CD4-positive, alpha-beta T cell treated with Interleukin-4 for 4 hours (primary cell): ENCODE data around the gene MXRA8.

Experiments
- DNase-seq: peaks from one replicate; pipeline ENCODE4 v3.0.0-alpha.2; 2020

The MXRA8 gene

DNA sequence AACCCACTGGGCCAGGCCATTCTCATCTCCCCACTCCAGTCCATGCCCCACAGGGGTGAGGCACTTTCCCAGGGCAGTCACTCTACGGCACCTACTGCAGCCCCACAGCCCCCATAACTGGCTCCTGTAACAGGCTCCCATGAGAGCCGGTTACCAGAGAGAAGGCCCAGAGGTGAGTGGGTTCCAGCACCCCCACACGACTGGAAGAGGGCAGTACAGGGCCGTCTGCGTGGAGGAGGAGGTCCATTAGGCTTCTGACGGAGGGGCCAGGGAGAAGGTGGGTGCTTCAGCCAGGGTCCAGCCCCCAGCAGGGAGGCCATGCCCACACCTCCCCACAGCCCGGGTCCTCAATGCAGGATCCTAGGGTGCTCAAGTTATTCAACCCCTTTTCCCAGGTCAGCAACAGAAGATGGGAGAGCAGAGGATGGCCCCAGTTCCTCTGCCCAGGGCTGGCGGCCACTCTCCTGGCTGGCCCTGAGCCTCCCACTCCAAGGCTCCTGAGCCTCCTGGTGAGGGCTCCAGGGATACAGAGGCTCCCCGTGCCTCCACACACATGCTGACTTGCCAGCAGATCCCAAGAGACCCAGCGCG is 52.2 kb downstream of the MXRA8 start:
- DNase-seq = no peak

DNA sequence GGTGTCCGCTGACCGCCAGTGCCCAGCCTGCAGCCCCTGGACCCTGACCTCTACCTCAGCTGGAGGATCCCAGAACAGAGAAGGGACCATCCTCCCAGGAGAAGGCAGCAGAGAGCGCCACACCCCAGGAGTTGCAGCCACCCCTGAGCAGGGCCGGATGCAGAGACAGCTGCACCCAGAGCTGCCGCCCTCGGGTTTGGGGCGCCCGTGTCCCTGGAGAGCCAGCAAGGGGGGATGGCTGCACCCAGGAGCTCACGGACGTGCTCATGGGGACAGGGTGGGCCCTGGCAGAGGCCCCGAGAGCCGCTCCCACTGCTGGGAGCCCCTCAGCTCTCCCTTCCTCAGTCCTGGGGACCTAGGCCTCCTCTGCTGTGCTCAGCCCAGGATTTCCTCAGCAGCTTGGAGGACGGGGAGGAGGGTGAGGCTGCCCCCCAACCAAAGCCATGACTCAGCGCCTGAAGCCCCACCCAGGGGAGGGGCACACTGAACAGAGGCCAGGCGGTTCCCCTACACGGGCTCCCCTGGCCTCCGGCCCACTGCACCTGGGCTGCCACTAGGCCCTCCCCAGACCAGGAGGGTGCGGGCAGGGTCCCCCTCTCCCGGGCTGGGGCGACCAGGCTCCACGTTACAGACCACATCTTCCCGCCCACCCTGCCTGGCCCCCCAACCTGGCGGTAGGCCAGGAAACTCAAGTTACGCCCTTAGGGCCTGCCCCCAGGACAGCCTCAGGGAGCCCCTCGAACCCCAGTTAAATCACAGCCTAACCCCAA is 52.9 kb downstream of the MXRA8 start:
- DNase-seq = peak; percentile 73

- DNase-seq = no peak
Observed at GRCh38 chr1:1304331-1305299, 53.7 kb downstream of the MXRA8 start.

- DNase-seq = no peak
Observed at GRCh38 chr1:1303736-1304135, 54.6 kb downstream of the MXRA8 start.

- DNase-seq = no peak
Observed at GRCh38 chr1:1302951-1303509, 55.3 kb downstream of the MXRA8 start.
